RWPE2 (cell line): ENCODE data around the gene VWF.
"Not testable (repeated sequence)": the region's sequence is repeated elsewhere in the genome, so short reads cannot be mapped to it uniquely, and the experiment has no call there.

Experiments used
- ATAC-seq: fragments of 200-7000 bp; cut with Tn5 transposase; 3 replicates; pipeline ENCODE4 v1.9.1; 2021; ENCODE audit warnings: low read depth
- DNase-seq: peaks from one replicate; pipeline ENCODE4 v3.0.0-alpha.2; 2020; ENCODE audit warnings: low spot score
- H3K27ac ChIP-seq: fragments of 450-650 bp; 2 replicates; pipeline ENCODE4 v1.5.1; 2017; ENCODE audit warnings: mild to moderate bottlenecking; ENCODE audit not compliant: poor library complexity, severe bottlenecking
- H3K27me3 ChIP-seq: fragments of 250-450 bp; sonication (Bioruptor Pico); 2 replicates; pipeline ENCODE4 v1.5.1; 2021; ENCODE audit warnings: mild to moderate bottlenecking, moderate library complexity; ENCODE audit not compliant: insufficient read depth, poor library complexity, severe bottlenecking
- H3K36me3 ChIP-seq: fragments of 250-450 bp; sonication (Bioruptor Pico); 2 replicates; pipeline ENCODE4 v1.5.1; 2020; ENCODE audit warnings: low read depth, mild to moderate bottlenecking, moderate library complexity
- H3K4me1 ChIP-seq: fragments of 250-450 bp; sonication (Bioruptor Pico); 2 replicates; pipeline ENCODE4 v1.5.1; 2021; ENCODE audit warnings: mild to moderate bottlenecking, moderate library complexity; ENCODE audit not compliant: insufficient read depth, poor library complexity, severe bottlenecking
- H3K4me3 ChIP-seq: fragments of 250-450 bp; sonication (Bioruptor Pico); 2 replicates; pipeline ENCODE4 v1.5.1; 2021; ENCODE audit warnings: mild to moderate bottlenecking, moderate library complexity; ENCODE audit not compliant: severe bottlenecking
- H3K9me3 ChIP-seq: fragments of 250-450 bp; sonication (Bioruptor Pico); 2 replicates; pipeline ENCODE4 v1.5.1; 2021; ENCODE audit warnings: mild to moderate bottlenecking, moderate library complexity; ENCODE audit not compliant: severe bottlenecking
- TF ChIP-seq, protein P1 (sequence below): fragments of 450-650 bp; IDR thresholded peaks from one replicate; pipeline ENCODE4 v1.5.1; 2017; ENCODE audit warnings: mild to moderate bottlenecking, moderate library complexity; ENCODE audit not compliant: poor library complexity, severe bottlenecking

Gene VWF

GRCh38 chr12:6161124-6161882, 36.8 kb upstream of the VWF start:
- ATAC-seq, result no peak
- H3K36me3 ChIP-seq, result no peaks in the 10 kb centered on the region
- DNase-seq, result no peak

GRCh38 chr12:6160049-6160649, 35.7 kb upstream of the VWF start:
- H3K27ac ChIP-seq, H3K4me1 ChIP-seq, DNase-seq, H3K27me3 ChIP-seq, ATAC-seq, H3K36me3 ChIP-seq, H3K4me3 ChIP-seq, H3K9me3 ChIP-seq: not testable (repeated sequence)

More at GRCh38 chr12:6161124-6161882, 36.8 kb upstream of the VWF start:
- Histone ChIP-seq H3K4me3 (no peak overlapping the region), H3K27me3 (no peaks in the 10 kb centered on the region), H3K9me3 (no peaks in the 10 kb centered on the region), H3K27ac (no peak overlapping the region), H3K4me1 (no peaks in the 10 kb centered on the region)
- TF ChIP-seq, protein P1, sequence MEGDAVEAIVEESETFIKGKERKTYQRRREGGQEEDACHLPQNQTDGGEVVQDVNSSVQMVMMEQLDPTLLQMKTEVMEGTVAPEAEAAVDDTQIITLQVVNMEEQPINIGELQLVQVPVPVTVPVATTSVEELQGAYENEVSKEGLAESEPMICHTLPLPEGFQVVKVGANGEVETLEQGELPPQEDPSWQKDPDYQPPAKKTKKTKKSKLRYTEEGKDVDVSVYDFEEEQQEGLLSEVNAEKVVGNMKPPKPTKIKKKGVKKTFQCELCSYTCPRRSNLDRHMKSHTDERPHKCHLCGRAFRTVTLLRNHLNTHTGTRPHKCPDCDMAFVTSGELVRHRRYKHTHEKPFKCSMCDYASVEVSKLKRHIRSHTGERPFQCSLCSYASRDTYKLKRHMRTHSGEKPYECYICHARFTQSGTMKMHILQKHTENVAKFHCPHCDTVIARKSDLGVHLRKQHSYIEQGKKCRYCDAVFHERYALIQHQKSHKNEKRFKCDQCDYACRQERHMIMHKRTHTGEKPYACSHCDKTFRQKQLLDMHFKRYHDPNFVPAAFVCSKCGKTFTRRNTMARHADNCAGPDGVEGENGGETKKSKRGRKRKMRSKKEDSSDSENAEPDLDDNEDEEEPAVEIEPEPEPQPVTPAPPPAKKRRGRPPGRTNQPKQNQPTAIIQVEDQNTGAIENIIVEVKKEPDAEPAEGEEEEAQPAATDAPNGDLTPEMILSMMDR, result no peak

- not testable (repeated sequence) for H3K27me3 ChIP-seq, H3K36me3 ChIP-seq, H3K4me3 ChIP-seq, H3K4me1 ChIP-seq, H3K9me3 ChIP-seq, H3K27ac ChIP-seq, DNase-seq, ATAC-seq
These were observed 34.9 kb upstream of the VWF start for GRCh38 chr12:6159166-6160011.

DNA sequence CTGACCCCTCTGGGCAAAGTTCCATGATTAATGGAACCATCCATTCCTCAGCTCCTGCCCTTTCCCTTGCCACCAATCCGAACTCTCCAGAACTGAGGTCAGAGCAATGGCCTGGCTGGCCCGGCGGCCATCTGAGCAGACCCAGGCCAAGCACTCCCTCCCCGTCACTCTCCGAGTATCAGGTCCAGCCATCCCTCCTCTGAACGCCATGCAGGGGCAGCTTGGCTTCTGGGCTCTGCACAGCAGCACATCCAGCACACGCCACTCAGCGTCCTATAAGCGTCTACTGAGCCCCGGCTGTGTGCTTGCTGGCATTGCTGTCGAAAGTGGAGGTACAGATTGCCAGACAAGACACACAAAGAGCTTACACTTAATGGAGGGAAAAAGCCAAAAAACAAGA, 34.3 kb upstream of the VWF start:
- H3K36me3 ChIP-seq, result no peaks in the 10 kb centered on the region
- DNase-seq, result no peak
- no peaks in the 10 kb centered on the region for H3K27me3 ChIP-seq
- TF ChIP-seq, protein P1, result no peak
- H3K4me3 ChIP-seq, result no peak overlapping the region
- no peak for ATAC-seq
- no peak overlapping the region for H3K27ac ChIP-seq
- no peaks in the 10 kb centered on the region for H3K9me3 ChIP-seq
- H3K4me1 ChIP-seq, result no peaks in the 10 kb centered on the region

GRCh38 chr12:6158255-6158654, 33.8 kb upstream of the VWF start:
- Histone ChIP-seq H3K27ac (no peak overlapping the region), H3K36me3 (no peaks in the 10 kb centered on the region), H3K4me3 (no peak overlapping the region), H3K4me1 (no peaks in the 10 kb centered on the region), H3K9me3 (no peaks in the 10 kb centered on the region), H3K27me3 (no peaks in the 10 kb centered on the region)
- TF ChIP-seq, protein P1, result no peak
- no peak for ATAC-seq
- no peak for DNase-seq
